NCI-H82 treated with DMSO at 0.1 percent for 48 hours (cell line): ENCODE data around the gene TBC1D9B.

Experiments
- DNase-seq: peaks from one replicate; lab custom pipeline; 2025; ENCODE audit not compliant: unreplicated experiment; lab: John Stamatoyannopoulos, UW

TBC1D9B gene

GRCh38 chr5:179822059-179822432, 85.7 kb downstream of the TBC1D9B start:
- DNase-seq: no peak

GRCh38 chr5:179821298-179822058, 86.2 kb downstream of the TBC1D9B start:
- DNase-seq: peak; percentile 43

GRCh38 chr5:179820483-179821297, 87.0 kb downstream of the TBC1D9B start, which contains the start of gene SQSTM1:
Gene SQSTM1, plus strand, starts transcription at chr5:179820905. Its CDS starts 32 bp downstream, at chr5:179820937.
- DNase-seq: peak; percentile 2

GRCh38 chr5:179820127-179820482, 87.6 kb downstream of the TBC1D9B start:
- DNase-seq: no peak

GRCh38 chr5:179819296-179820126, 88.2 kb downstream of the TBC1D9B start:
- DNase-seq: no peak

GRCh38 chr5:179818746-179819295, 88.9 kb downstream of the TBC1D9B start:
- DNase-seq: no peak

GRCh38 chr5:179817890-179818745, 89.6 kb downstream of the TBC1D9B start:
- no peak for DNase-seq

- no peak for DNase-seq
These were observed 90.2 kb downstream of the TBC1D9B start for GRCh38 chr5:179817470-179817840.

- DNase-seq: no peak
These were observed 90.8 kb downstream of the TBC1D9B start for GRCh38 chr5:179816796-179817469.

- DNase-seq: no peak
These were observed 91.3 kb downstream of the TBC1D9B start for GRCh38 chr5:179816401-179816795.

- DNase-seq: no peak
These were observed 92.0 kb downstream of the TBC1D9B start for GRCh38 chr5:179815491-179816249.

- DNase-seq: no peak
These were observed 93.6 kb downstream of the TBC1D9B start for GRCh38 chr5:179814090-179814489.

GRCh38 chr5:179812997-179813607, 94.6 kb downstream of the TBC1D9B start:
- no peak for DNase-seq

GRCh38 chr5:179812135-179812825, 95.4 kb downstream of the TBC1D9B start:
- no peak for DNase-seq
